ENCODE measurements around the gene MAGEL2.
A peak's percentile ranks its signal among the peaks of the same experiment; 100 is the strongest.

MAGEL2 gene

GRCh38 chr15:23647001-23647295 lies 719 bp downstream of the MAGEL2 start:
- Histone ChIP-seq H3K36me3 (ENCODE audit: control insufficient read depth, insufficient read depth, low read length) (no peaks in the 10 kb centered on the region), H3K23ac (ENCODE audit: low read length) (no peak overlapping the region), H3K4me2 (ENCODE audit: low read length) (peak overlapping the region; percentile 29), H2AK5ac (ENCODE audit: low read length) (no peak overlapping the region), H4K8ac (ENCODE audit: low read depth, low read length) (no peak overlapping the region), H3K79me2 (ENCODE audit: control insufficient read depth, insufficient read depth, low read length) (no peaks in the 10 kb centered on the region), H3K4me1 (ENCODE audit: control insufficient read depth, low read depth, low read length) (no peaks in the 10 kb centered on the region), H2BK15ac (replicated peaks; ENCODE audit: low read depth) (no peak overlapping the region), H4K5ac (ENCODE audit: low read length) (no peak overlapping the region), H2BK120ac (ENCODE audit: low read depth, low read length) (no peak overlapping the region), H3K4me3 (ENCODE audit: low read length) (no peak overlapping the region), H3K18ac (ENCODE audit: low read length) (no peak overlapping the region), H2BK5ac (ENCODE audit: low read length) (no peak overlapping the region), H3K79me1 (ENCODE audit: low read length) (no peaks in the 10 kb centered on the region), H3K56ac (ENCODE audit: low read length) (peak overlapping the region; percentile 15), H3K9ac (ENCODE audit: low read length) (peak overlapping the region; percentile 45), H3K4ac (ENCODE audit: low read depth, low read length) (no peak overlapping the region), H3K27ac (ENCODE audit: low read depth, low read length) (no peak overlapping the region), H3K27me3 (ENCODE audit: insufficient read depth, low read length, poor library complexity) (no peaks in the 10 kb centered on the region)
- no peak for DNase-seq
- WGBS (ENCODE audit: extremely low coverage, insufficient coverage, low lambda C conversion rate) = no CpG with 5 or more reads among the region's 17 CpGs

DNA sequence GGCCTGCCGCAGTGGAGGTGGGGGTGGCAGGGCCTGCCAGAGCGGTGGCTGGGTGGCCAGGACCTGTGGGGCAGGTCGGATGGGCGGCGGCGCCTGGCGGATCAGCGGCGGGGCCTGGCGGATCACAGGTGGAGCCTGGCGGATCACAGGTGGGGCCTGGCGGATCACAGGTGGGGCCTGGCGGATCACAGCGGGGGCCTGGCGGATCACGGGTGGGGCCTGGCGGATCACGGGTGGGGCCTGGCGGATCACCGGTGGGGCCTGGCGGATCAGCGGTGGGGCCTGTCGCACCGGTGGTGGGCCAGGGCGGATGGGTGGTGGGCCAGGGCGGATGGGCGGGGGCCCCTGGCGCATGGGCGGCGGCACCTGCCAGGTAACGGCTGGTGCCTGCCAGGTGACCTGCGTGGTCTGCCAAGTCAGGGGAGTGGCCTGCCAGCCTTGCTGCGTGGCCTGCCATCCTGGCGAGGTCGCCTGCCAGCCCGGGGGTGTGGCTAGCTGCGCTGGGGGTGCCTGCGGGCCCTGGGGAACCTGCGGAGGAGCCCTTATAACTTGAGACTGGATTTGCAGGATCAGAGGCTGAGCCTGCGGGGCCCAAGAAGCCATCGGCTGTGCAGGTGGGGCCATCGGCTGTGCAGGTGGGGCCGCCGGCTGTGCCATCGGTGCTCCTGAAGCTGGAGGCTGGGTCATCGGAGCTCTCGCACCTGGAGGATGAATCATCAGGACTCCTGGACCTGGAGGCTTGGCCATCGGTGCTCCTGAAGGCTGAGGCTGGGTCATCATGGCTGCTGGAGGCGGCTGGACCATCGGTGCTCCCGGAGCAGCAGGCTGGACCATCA lies 1.3 kb downstream of the MAGEL2 start:
- Histone ChIP-seq H3K9ac (ENCODE audit: low read length) (no peak overlapping the region), H3K79me1 (ENCODE audit: low read length) (no peaks in the 10 kb centered on the region), H3K23ac (ENCODE audit: low read length) (no peak overlapping the region), H2AK5ac (ENCODE audit: low read length) (no peak overlapping the region), H3K56ac (ENCODE audit: low read length) (no peak overlapping the region), H2BK120ac (ENCODE audit: low read depth, low read length) (no peak overlapping the region), H2BK15ac (replicated peaks; ENCODE audit: low read depth) (no peak overlapping the region), H3K79me2 (ENCODE audit: control insufficient read depth, insufficient read depth, low read length) (no peaks in the 10 kb centered on the region), H3K27me3 (ENCODE audit: insufficient read depth, low read length, poor library complexity) (no peaks in the 10 kb centered on the region), H4K8ac (ENCODE audit: low read depth, low read length) (no peak overlapping the region), H3K27ac (ENCODE audit: low read depth, low read length) (no peak overlapping the region), H3K4me1 (ENCODE audit: control insufficient read depth, low read depth, low read length) (no peaks in the 10 kb centered on the region), H3K4me3 (ENCODE audit: low read length) (no peak overlapping the region), H4K5ac (ENCODE audit: low read length) (no peak overlapping the region), H2BK5ac (ENCODE audit: low read length) (no peak overlapping the region), H3K36me3 (ENCODE audit: control insufficient read depth, insufficient read depth, low read length) (no peaks in the 10 kb centered on the region), H3K4ac (ENCODE audit: low read depth, low read length) (no peak overlapping the region), H3K4me2 (ENCODE audit: low read length) (no peak overlapping the region), H3K18ac (ENCODE audit: low read length) (no peak overlapping the region)
- WGBS (ENCODE audit: extremely low coverage, insufficient coverage, low lambda C conversion rate) = no CpG with 5 or more reads among the region's 51 CpGs
- no peak for DNase-seq

DNA sequence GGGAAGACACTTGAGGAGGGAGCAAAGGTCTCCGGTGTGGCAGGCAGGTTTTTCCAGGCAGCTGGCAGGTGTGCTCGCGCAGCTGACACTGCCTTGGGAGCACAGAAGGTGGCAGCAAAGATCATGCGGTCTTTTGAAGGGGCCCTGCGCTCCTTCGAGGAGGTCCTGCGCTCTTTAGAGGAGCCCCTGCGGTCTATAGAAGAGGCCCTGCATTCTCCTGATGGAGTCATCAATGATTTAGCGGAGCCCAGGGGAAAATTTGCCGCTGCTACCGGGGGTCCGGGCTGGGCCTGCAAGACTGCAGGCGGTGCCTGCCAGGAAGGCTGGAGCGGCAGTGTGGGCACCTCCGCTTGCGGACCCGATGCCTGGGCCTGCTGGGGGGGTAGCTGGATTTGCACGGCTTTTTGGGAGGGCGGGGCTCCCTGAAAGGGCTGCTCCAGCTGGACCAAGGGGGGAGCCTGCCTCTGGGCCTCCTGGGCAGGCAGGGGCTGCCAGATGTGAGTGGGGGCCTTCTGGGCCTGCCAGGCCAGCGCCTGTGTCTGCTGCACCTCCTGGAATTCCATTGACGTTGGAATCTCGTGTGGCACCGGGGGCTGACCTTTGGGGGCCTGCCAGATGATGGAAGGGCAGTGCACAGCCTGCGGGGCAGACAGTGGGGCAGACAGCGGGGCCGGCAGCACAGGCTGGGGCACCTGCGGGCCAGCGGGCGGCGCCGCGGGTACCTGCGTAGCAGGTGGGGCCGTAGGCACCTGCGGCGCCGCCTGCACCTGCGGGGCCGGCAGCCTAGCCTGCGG lies 2.1 kb downstream of the MAGEL2 start:
- no peaks in the 10 kb centered on the region for H3K79me1 ChIP-seq (ENCODE audit: low read length)
- no peak overlapping the region for H3K23ac ChIP-seq (ENCODE audit: low read length)
- no peak overlapping the region for H3K4me2 ChIP-seq (ENCODE audit: low read length)
- DNase-seq = peak; percentile 59
- no peak overlapping the region for H3K56ac ChIP-seq (ENCODE audit: low read length)
- H3K18ac ChIP-seq (ENCODE audit: low read length) = no peak overlapping the region
- no peak overlapping the region for H2AK5ac ChIP-seq (ENCODE audit: low read length)
- H3K4ac ChIP-seq (ENCODE audit: low read depth, low read length) = no peak overlapping the region
- no CpG with 5 or more reads among the region's 40 CpGs for WGBS (ENCODE audit: extremely low coverage, insufficient coverage, low lambda C conversion rate)
- no peak overlapping the region for H3K4me3 ChIP-seq (ENCODE audit: low read length)
- no peak overlapping the region for H2BK15ac ChIP-seq (replicated peaks; ENCODE audit: low read depth)
- no peak overlapping the region for H4K8ac ChIP-seq (ENCODE audit: low read depth, low read length)
- no peaks in the 10 kb centered on the region for H3K4me1 ChIP-seq (ENCODE audit: control insufficient read depth, low read depth, low read length)
- no peaks in the 10 kb centered on the region for H3K27me3 ChIP-seq (ENCODE audit: insufficient read depth, low read length, poor library complexity)
- no peak overlapping the region for H3K9ac ChIP-seq (ENCODE audit: low read length)
- H4K5ac ChIP-seq (ENCODE audit: low read length) = no peak overlapping the region
- no peak overlapping the region for H2BK120ac ChIP-seq (ENCODE audit: low read depth, low read length)
- no peaks in the 10 kb centered on the region for H3K79me2 ChIP-seq (ENCODE audit: control insufficient read depth, insufficient read depth, low read length)
- no peak overlapping the region for H2BK5ac ChIP-seq (ENCODE audit: low read length)
- no peak overlapping the region for H3K27ac ChIP-seq (ENCODE audit: low read depth, low read length)
- no peaks in the 10 kb centered on the region for H3K36me3 ChIP-seq (ENCODE audit: control insufficient read depth, insufficient read depth, low read length)

- no peaks in the 10 kb centered on the region for H3K79me2 ChIP-seq (ENCODE audit: control insufficient read depth, insufficient read depth, low read length)
- no peaks in the 10 kb centered on the region for H3K79me1 ChIP-seq (ENCODE audit: low read length)
- H3K27ac ChIP-seq (ENCODE audit: low read depth, low read length) = no peak overlapping the region
- no peak overlapping the region for H2BK5ac ChIP-seq (ENCODE audit: low read length)
- H3K9ac ChIP-seq (ENCODE audit: low read length) = no peak overlapping the region
- no peak overlapping the region for H3K18ac ChIP-seq (ENCODE audit: low read length)
- no peak overlapping the region for H2AK5ac ChIP-seq (ENCODE audit: low read length)
- no peak overlapping the region for H4K5ac ChIP-seq (ENCODE audit: low read length)
- no peak for DNase-seq
- no peak overlapping the region for H3K23ac ChIP-seq (ENCODE audit: low read length)
- no peak overlapping the region for H4K8ac ChIP-seq (ENCODE audit: low read depth, low read length)
- no peak overlapping the region for H3K4me2 ChIP-seq (ENCODE audit: low read length)
- H3K4me1 ChIP-seq (ENCODE audit: control insufficient read depth, low read depth, low read length) = no peaks in the 10 kb centered on the region
- H3K4me3 ChIP-seq (ENCODE audit: low read length) = no peak overlapping the region
- H3K36me3 ChIP-seq (ENCODE audit: control insufficient read depth, insufficient read depth, low read length) = no peaks in the 10 kb centered on the region
- no peak overlapping the region for H2BK15ac ChIP-seq (replicated peaks; ENCODE audit: low read depth)
- no peak overlapping the region for H3K4ac ChIP-seq (ENCODE audit: low read depth, low read length)
- no peak overlapping the region for H3K56ac ChIP-seq (ENCODE audit: low read length)
- no CpG with 5 or more reads among the region's 13 CpGs for WGBS (ENCODE audit: extremely low coverage, insufficient coverage, low lambda C conversion rate)
- no peak overlapping the region for H2BK120ac ChIP-seq (ENCODE audit: low read depth, low read length)
- no peaks in the 10 kb centered on the region for H3K27me3 ChIP-seq (ENCODE audit: insufficient read depth, low read length, poor library complexity)
Observed at GRCh38 chr15:23644829-23645228, 2.8 kb downstream of the MAGEL2 start.

GRCh38 chr15:23642413-23643044 lies 5.1 kb downstream of the MAGEL2 start:
- peak; percentile 81 for DNase-seq
- Histone ChIP-seq H3K9ac (ENCODE audit: low read length) (peak overlapping the region; percentile 25), H2AK5ac (ENCODE audit: low read length) (no peak overlapping the region), H3K79me1 (ENCODE audit: low read length) (no peaks in the 10 kb centered on the region), H3K27ac (ENCODE audit: low read depth, low read length) (no peak overlapping the region), H3K4me2 (ENCODE audit: low read length) (peak overlapping the region; percentile 54), H3K56ac (ENCODE audit: low read length) (peak overlapping the region; percentile 62), H3K18ac (ENCODE audit: low read length) (no peak overlapping the region), H3K4ac (ENCODE audit: low read depth, low read length) (no peak overlapping the region), H2BK15ac (replicated peaks; ENCODE audit: low read depth) (no peak overlapping the region), H3K36me3 (ENCODE audit: control insufficient read depth, insufficient read depth, low read length) (no peaks in the 10 kb centered on the region), H3K79me2 (ENCODE audit: control insufficient read depth, insufficient read depth, low read length) (no peaks in the 10 kb centered on the region), H3K4me1 (ENCODE audit: control insufficient read depth, low read depth, low read length) (no peaks in the 10 kb centered on the region), H4K8ac (ENCODE audit: low read depth, low read length) (no peak overlapping the region), H2BK120ac (ENCODE audit: low read depth, low read length) (no peak overlapping the region), H4K5ac (ENCODE audit: low read length) (no peak overlapping the region), H3K23ac (ENCODE audit: low read length) (no peak overlapping the region), H3K4me3 (ENCODE audit: low read length) (no peak overlapping the region), H3K27me3 (ENCODE audit: insufficient read depth, low read length, poor library complexity) (no peaks in the 10 kb centered on the region), H2BK5ac (ENCODE audit: low read length) (no peak overlapping the region)
- WGBS (ENCODE audit: extremely low coverage, insufficient coverage, low lambda C conversion rate) = no CpG with 5 or more reads among the region's 13 CpGs

All from mesendoderm (in vitro differentiated cells).